GM19025 (cell line): ENCODE results near the gene GALNT17.

Source experiments
- ATAC-seq: cut with Tn5 transposase; IDR thresholded peaks from one replicate; pipeline ENCODE4 v1.9.1; 2021; ENCODE audit warnings: mild to moderate bottlenecking, low read depth, moderate library complexity; ENCODE audit not compliant: unreplicated experiment

GALNT17 gene

GRCh38 chr7:71132127-71132376, at the start of gene GALNT17:
GALNT17 (plus strand) TSS chr7:71132144.
- ATAC-seq = no peak

GRCh38 chr7:71095266-71095860, 36.6 kb upstream of the GALNT17 start:
- no peak for ATAC-seq

DNA sequence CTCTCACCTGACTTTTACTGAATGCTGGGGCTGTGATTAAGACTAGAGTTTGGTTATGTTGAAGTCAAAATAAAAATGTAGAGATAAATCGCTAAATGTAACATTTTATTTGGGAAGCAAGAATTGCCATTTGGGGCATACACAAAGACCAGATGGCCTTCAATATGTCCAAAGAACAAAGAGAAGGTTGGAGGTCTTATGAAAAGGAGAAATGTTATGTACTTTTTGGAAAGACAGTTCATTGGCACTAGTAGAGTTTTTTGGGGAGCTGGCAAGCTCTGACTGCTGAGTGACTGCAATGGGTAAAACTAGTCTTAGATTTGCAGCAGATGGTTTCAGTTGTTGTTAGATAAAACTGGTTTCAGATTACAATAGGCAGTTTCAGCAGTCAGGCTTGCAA, 35.6 kb upstream of the GALNT17 start:
- no peak for ATAC-seq

GRCh38 chr7:71106226-71106625, 25.7 kb upstream of the GALNT17 start:
- ATAC-seq = no peak

DNA sequence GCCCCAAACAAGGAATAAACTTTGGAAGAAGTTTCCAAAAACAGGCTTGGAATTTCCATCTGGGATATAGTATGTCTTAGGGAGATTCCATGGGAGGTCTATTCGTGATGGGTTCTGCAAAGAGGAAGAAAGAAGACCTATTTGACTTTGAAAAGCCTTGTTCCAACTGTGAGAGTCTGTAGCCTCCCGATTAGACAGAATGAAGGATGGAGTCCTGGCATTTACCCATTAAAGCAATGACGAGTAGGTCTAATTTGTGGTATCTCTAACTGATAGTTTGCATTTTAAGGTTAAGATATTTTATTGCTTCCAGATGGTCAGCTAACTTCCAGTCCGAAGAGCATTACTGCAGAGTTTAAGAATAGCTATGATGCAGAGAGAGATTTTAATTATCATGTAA, 19.5 kb upstream of the GALNT17 start:
- no peak for ATAC-seq

GRCh38 chr7:71120096-71120495, 11.8 kb upstream of the GALNT17 start:
- ATAC-seq = no peak

DNA sequence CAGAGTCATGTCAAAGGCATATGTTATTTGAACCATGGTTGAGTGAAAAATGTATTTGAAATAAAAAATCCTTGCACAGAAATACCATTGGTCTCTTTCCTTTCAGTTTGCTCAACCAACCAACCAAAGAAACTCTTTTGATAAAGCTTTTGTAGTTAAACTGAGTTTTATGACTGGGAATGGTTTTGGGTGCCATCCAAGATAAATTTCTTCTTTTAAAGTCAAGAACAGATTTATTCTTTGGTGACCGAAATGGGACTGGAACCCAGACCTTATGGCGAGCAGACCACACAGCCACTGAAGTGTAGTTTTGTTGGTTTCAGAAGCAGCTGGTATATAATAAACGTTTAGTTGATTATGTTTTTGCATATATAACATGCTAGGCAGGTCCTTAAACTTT, 2.8 kb upstream of the GALNT17 start:
- ATAC-seq = no peak

DNA sequence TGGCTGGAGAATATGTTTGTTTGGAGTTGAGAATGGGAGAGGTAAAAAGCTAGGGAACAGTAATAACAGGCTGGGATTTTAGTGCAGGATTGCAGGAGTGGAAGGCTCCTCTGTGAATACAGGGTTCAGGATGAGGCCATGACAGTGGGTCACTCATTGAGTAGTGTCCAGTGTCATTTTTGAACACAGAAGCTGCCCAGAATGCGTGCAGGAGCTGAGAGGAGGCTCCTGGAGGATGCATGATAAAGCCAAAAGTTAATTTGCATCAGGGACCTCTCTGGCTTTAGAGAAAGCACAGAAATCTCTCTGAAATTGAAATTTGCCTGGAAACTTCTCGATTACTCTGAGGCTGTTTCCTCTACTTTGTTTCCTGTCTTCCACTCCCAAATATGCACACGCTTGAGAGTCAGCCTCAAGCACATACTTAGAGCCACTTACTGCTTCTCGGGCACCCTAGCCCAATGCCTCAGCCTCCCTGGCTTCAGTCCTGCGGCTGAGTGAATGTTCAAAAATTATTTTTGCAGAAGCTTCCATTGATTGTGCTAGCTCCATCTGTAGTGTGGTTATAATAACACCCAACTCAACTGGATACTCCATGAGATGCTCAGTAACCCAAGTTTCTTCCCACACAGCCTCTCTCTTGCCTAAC, 1.8 kb upstream of the GALNT17 start:
- no peak for ATAC-seq

DNA sequence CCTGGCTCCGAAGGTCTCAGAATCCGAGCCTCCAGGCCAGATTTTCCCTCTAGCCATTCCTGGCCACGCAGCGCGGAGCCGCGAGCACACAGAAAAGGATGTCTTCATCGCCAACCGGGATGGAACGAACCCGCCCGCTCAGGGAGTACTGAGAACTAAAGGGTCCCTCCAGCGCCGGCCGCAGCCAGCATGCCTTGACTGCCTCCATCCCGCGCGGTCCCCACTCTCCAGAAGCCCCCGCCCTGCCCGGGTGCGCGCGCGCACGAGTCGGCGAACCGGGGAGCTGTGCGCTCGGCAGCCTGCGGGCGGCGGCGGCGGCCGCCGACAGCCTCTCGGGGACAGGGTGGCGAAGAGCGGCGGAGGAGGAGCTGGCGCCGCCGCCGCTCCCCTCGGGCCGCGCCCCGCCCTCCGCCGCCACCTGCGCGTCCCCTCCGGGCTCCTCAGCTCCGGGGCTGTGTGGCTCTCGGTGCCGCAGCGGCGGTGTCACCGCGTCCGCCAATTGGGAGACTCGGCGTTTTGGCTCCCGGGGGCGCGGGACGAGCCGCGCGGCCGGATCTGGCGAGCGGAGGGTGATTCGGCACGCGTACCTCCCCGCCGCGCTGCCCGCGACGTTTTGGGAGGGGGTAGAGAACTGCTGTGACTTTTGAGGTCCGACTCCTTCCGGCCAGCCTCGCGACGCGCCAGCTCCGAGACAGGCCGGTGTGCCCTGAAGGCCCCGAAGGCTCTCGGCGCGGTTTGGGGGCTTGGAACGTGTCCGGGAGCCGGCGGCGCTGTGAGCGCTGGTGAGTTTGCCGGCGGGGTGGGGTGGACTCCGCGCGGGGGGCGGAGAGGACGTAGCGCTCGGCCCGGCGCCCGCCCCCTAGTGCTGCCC, 453 bp upstream of the GALNT17 start:
- no peak for ATAC-seq

GRCh38 chr7:71132377-71133231, 660 bp downstream of the GALNT17 start:
- ATAC-seq = no peak

GRCh38 chr7:71133232-71133622, 1.3 kb downstream of the GALNT17 start:
- no peak for ATAC-seq

DNA sequence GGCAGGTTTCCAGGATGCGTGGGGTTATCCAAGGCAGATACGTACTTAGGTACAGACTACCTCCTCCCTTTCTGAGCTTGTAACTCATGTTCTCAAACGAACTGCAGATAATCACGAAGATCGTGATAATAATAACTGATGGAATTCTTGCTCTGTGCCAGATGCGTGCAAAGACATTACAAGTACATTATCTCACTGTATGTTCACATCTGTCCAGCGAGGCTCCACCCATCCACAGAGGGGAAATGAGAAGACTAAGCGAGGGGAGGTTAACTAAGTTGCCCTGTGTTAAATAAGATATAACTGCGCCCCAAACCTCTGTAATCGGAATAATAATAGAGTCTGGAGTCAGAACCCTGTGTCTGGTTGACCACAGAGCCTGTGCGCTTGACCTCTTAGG, 1.9 kb downstream of the GALNT17 start:
- no peak for ATAC-seq

DNA sequence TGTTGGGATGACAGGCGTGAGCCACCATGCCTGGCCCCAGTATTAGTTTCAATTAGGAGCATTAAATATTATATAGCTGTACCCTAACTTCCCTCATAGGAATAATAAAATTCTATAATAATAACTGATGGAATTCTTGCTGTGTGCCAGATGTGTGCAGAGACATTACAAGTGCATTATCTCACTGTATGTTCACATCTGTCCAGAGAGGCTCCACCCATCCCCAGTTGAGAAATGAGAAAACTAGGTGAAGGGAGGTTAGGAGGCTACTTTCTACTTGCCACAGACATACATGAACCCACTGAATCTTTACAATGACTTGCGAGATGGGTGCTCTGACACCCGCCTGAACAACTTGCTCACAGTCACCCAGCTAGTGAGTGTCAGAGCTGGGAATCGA, 3.2 kb downstream of the GALNT17 start:
- ATAC-seq = no peak

- ATAC-seq = no peak
Measured at GRCh38 chr7:71135663-71136062, 3.7 kb downstream of the GALNT17 start.

- no peak for ATAC-seq
Measured at GRCh38 chr7:71137479-71137878, 5.5 kb downstream of the GALNT17 start.

- no peak for ATAC-seq
Measured at GRCh38 chr7:71140264-71140663, 8.3 kb downstream of the GALNT17 start.

GRCh38 chr7:71144963-71145362, 13.0 kb downstream of the GALNT17 start:
- no peak for ATAC-seq

DNA sequence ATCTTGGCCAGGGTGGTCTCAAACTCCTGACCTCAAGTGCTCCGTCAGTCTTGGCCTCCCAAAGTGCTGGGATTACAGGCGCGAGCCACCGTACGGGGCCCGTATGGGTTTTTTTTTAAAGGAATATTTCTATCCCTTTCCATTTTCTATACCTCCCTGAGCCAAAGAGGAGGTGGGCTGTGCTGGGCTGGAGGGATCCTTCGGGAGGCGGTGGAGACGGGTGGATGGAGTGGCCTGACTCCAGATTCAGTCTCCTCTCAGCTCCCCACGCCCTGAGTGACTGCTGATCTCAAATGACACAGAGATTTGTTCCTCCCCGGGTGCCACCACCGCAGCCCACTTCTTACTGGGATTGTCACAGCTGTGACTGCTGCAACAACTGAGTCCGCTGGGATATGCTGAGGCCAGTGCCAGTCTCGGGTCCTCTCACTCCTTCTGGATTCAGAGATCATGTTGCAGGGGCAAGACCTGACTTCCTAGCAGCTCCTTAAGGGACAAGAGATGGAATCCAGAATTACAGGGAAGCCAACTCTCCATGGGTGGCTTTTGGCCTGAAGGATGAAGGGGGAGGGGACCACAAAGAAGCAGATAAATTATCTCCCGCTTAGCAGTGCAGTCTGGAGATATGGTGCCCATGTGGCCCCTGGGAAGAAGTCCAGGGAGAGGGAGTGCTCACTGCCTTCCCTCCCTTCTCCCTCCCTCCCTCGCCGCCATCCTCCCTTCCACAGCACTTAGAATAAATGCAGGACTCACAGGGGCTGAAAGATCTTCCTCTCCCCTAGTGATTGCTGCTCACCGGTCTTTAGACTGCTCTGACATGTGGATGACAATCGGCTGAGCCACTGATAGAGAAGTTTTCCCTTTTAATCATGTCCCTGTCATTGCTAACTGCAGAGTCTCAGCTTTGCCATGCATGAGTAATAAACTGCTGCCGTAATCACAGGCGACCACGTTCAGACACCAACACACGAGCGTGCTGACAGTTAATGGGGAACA, 14.3 kb downstream of the GALNT17 start:
- ATAC-seq = no peak

DNA sequence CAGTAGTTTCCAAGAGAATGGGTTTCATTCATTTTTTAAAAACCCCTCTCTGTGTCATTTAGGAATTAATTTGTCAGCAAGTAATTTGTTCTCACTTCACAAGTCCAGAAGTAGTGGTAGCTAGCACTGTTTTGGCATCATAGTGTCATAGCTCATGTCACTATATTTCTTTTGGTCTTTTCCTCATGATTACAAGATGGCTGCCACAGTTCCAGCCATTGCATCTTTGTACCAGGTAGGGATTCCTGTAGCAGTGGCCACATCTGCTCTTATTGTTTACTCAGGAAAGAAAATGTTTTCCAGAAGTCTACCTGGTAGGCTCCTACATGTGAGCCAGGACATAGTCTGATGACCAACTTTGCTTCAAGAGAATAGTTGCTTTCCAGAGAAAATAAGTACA, 16.2 kb downstream of the GALNT17 start:
- ATAC-seq = no peak

- no peak for ATAC-seq
Measured at GRCh38 chr7:71155236-71155635, 23.3 kb downstream of the GALNT17 start.
